ENCODE data around the gene RASA2. TPM values are rescaled to one million over a fixed set of nuclear protein-coding genes. Genes with fewer than 3 reads are reported as not detected.

The RASA2 gene
- total and polyA plus RNA-seq, 2 of the 4 experiments (the other 2 are of a cell fraction), result 6.1 to 14.0 TPM

GRCh38 chr3:141651409-141651808, 164.6 kb downstream of the RASA2 start:
- intact Hi-C loops (cut with micrococcal nuclease) (no loop called here), in situ Hi-C loops (cut with MboI; ENCODE audit: low sequenced_read_pairs) (no loop called here), dilution Hi-C loops (cut with HindIII; ENCODE audit: low sequenced_read_pairs, unreplicated experiment) (no loop called here)
- H4K20me1 ChIP-seq (ENCODE audit: insufficient read depth, low read length), result no peaks in the 10 kb centered on the region
- no peak overlapping the region for H2AFZ ChIP-seq (replicated peaks; ENCODE audit: low read length, poor library complexity)
- H3K9me1 ChIP-seq (ENCODE audit: insufficient read depth, low read length), result peaks cover 3% of the 10 kb centered on the region; the same call in 1 of the 2 replicates
- CTCF ChIA-PET, result no interaction called here
- no peaks in the 10 kb centered on the region for H3K36me3 ChIP-seq (ENCODE audit: control insufficient read depth, insufficient read depth, low read length)
- H2BK20ac ChIP-seq (ENCODE audit: low read depth, low read length), result no peak overlapping the region
- no peak overlapping the region for H3K9ac ChIP-seq (ENCODE audit: low read depth, low read length)
- no peak for DNase-seq
- BruUV-seq (replicated peaks), result no TSS peak
- TF ChIP-seq POLR2A (IDR thresholded peaks at IDR 0.05; ENCODE audit: low read depth, low read length) (no peak), MXI1 (IDR thresholded peaks at IDR 0.05; ENCODE audit: borderline replicate concordance, low read depth, low read length) (no peak), CHD1 (IDR thresholded peaks at IDR 0.05; ENCODE audit: low read depth, low read length) (no peak), BHLHE40 (IDR thresholded peaks at IDR 0.05; ENCODE audit: low read depth, low read length) (no peak), MAZ (IDR thresholded peaks at IDR 0.05; ENCODE audit: borderline replicate concordance, low read depth, low read length) (no peak), CTCF (conservative IDR thresholded peaks at IDR 0.05; ENCODE audit: low read depth, low read length) (no peak), CEBPB (IDR thresholded peaks at IDR 0.05; ENCODE audit: low read depth, low read length) (no peak), SMC3 (IDR thresholded peaks at IDR 0.05; ENCODE audit: low read depth, low read length) (no peak), RAD21 (IDR thresholded peaks at IDR 0.05; ENCODE audit: low read length) (no peak), RFX5 (IDR thresholded peaks at IDR 0.05; ENCODE audit: low read depth, low read length) (no peak), NFE2L2 (IDR thresholded peaks at IDR 0.05; ENCODE audit: low read depth, low read length) (no peak), FOS (IDR thresholded peaks at IDR 0.05; ENCODE audit: low read depth, low read length) (no peak), MAFK (IDR thresholded peaks at IDR 0.05; ENCODE audit: low read depth, low read length) (no peak), RCOR1 (IDR thresholded peaks at IDR 0.05; ENCODE audit: insufficient replicate concordance, low read length) (no peak)
- TF ChIP-seq, protein P1, sequence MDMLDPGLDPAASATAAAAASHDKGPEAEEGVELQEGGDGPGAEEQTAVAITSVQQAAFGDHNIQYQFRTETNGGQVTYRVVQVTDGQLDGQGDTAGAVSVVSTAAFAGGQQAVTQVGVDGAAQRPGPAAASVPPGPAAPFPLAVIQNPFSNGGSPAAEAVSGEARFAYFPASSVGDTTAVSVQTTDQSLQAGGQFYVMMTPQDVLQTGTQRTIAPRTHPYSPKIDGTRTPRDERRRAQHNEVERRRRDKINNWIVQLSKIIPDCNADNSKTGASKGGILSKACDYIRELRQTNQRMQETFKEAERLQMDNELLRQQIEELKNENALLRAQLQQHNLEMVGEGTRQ (IDR thresholded peaks at IDR 0.05; ENCODE audit: low read depth, low read length), result no peak
- TF ChIP-seq, protein P2, sequence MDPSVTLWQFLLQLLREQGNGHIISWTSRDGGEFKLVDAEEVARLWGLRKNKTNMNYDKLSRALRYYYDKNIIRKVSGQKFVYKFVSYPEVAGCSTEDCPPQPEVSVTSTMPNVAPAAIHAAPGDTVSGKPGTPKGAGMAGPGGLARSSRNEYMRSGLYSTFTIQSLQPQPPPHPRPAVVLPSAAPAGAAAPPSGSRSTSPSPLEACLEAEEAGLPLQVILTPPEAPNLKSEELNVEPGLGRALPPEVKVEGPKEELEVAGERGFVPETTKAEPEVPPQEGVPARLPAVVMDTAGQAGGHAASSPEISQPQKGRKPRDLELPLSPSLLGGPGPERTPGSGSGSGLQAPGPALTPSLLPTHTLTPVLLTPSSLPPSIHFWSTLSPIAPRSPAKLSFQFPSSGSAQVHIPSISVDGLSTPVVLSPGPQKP (IDR thresholded peaks at IDR 0.05; ENCODE audit: borderline replicate concordance, low read depth, low read length), result no peak
- H3K79me1 ChIP-seq (ENCODE audit: low read depth in 1 of 2, low read length in 2 of 2), result no peaks in the 10 kb centered on the region
- no peaks in the 10 kb centered on the region for H3K4me1 ChIP-seq (ENCODE audit: control insufficient read depth, insufficient read depth, low read length)
- ATAC-seq (ENCODE audit: low read depth), result no peak
- H2BK5ac ChIP-seq (ENCODE audit: low read depth, low read length, poor library complexity, severe bottlenecking), result no peak overlapping the region
- H2AK9ac ChIP-seq (replicated peaks; ENCODE audit: low read depth, low read length, poor library complexity), result no peak overlapping the region
- no peak overlapping the region for H2BK15ac ChIP-seq (ENCODE audit: low read depth, low read length)
- no peak overlapping the region for H4K8ac ChIP-seq (ENCODE audit: low read depth in 2 of 2, low read length in 2 of 2)
- H3K23ac ChIP-seq (ENCODE audit: low read depth, low read length), result no peak overlapping the region
- no peak overlapping the region for H4K91ac ChIP-seq (ENCODE audit: insufficient read depth, low read depth, low read length)
- WGBS, 2 experiments (ENCODE audit: extremely low coverage in 2 of 2, insufficient read length in 1 of 2), result no CpG with 5 or more reads among the region's 2 CpGs
- no peak overlapping the region for H3K14ac ChIP-seq (replicated peaks; ENCODE audit: low read depth, low read length)
- no peak overlapping the region for H4K5ac ChIP-seq (ENCODE audit: low read depth, low read length)
- no peak overlapping the region for H3K4me2 ChIP-seq (ENCODE audit: low read depth, low read length)
- H3K27me3 ChIP-seq (ENCODE audit: control insufficient read depth, insufficient read depth, low read length), result no peaks in the 10 kb centered on the region
- no peak overlapping the region for H3K18ac ChIP-seq (ENCODE audit: low read depth, low read length)
- no peak overlapping the region for H2AK5ac ChIP-seq (ENCODE audit: low read depth, low read length)
- H3K27ac ChIP-seq (ENCODE audit: insufficient read depth, low read length), result no peak overlapping the region
- no peak overlapping the region for H3K4me3 ChIP-seq (ENCODE audit: insufficient read depth, low read depth, low read length)
- H3K56ac ChIP-seq (ENCODE audit: extremely low read depth, insufficient read depth, low read length), result no peak overlapping the region
- POLR2A ChIA-PET (ENCODE audit: unreplicated experiment), result no interaction called here
- H2BK120ac ChIP-seq (ENCODE audit: low read depth, low read length), result no peak overlapping the region
- no peak overlapping the region for H3K4ac ChIP-seq (ENCODE audit: low read depth, low read length)
- H3K9me3 ChIP-seq (ENCODE audit: control insufficient read depth, insufficient read depth, low read length), result no peaks in the 10 kb centered on the region
